Kidney glomerular epithelial cell (primary cell): ENCODE results near the gene GPSM3.
"Not testable (repeated sequence)": the region's sequence is repeated elsewhere in the genome, so short reads cannot be mapped to it uniquely, and the experiment has no call there.

Source experiments
- DNase-seq: peaks from one replicate; lab custom pipeline; 2025; lab: John Stamatoyannopoulos, UW

The GPSM3 gene

GRCh38 chr6:32187009-32187709 lies 5.3 kb downstream of the GPSM3 start:
- DNase-seq: no peak

DNA sequence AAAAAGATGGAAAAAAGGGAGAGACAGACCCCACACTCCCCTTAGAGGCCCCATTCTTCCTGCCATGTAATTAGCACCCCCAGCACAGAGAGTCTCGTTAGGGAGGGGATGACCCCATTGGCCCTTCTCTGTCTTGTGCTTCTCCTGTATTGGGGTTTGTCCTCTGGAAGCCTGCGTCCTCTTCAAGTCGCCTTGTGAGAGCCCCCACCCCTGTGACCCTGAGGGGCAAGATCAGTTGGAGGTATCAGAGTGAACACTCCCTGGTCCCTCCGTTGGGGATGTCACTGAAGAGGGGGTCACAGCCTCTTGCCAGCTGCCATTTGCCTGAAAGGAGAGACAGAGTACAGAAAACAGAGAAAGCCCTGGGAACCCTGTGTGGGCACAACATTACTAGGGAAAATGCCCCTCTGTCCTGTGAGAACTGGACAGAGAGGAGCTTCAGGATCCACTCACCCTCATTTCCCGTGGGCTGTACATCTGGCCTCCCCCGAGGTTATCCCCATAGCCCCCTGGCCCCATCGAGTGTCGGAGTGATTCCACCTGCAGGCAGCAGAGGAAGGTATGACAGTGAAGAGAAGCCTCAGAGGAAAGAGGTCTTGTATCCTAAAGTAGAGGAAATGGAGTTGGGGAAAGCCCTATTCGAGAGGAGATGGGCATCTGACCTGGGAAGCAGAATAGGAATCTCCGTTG lies 6.1 kb downstream of the GPSM3 start:
- not testable (repeated sequence) for DNase-seq

GRCh38 chr6:32185681-32186131 lies 6.7 kb downstream of the GPSM3 start:
- DNase-seq: peak; percentile 79

GRCh38 chr6:32184084-32184640 lies 8.3 kb downstream of the GPSM3 start, which contains the start of gene AGER:
TSS of gene AGER (minus strand) at chr6:32184253. CDS start at chr6:32184222, 31 bp downstream.
- DNase-seq: no peak

DNA sequence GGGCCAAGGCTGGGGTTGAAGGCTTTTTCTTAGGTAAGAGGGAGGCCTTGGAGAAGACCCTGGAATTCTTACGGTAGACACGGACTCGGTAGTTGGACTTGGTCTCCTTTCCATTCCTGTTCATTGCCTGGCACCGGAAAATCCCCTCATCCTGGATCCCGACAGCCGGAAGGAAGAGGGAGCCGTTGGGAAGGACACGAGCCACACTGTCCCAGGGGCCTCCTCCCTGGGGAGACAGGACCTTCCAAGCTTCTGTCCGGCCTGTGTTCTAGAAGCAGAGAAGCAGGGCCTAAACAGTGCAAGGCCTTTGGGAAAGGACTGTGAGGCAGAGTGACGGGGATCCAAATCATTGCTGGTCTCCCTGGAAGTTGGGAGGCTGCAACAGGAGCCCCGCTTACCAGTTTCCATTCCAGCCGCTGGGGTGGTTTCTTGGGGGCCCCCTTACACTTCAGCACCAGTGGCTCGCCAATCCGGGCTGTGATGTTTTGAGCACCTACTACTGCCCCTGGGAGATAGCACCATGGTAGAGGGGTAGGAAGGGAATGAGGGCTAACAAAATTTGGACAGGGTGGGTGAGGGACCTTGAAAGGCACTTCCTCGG lies 8.9 kb downstream of the GPSM3 start:
- DNase-seq: no peak

DNA sequence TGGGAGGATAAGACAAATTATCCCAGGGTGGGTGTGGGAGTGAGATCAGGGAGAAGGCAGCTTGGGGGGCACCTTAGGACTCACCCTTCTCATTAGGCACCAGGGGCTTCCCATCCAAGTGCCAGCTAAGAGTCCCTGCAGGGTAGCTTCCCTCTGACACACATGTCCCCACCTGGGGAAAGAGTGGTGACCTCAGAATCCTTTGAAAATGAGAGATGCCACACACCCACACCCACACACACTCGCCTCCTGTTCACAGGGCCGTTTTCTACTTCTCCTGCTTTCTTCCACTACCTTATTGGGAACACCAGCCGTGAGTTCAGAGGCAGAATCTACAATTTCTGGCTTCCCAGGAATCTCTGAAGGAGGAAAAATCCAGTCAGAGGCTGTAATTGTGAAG lies 9.4 kb downstream of the GPSM3 start:
- no peak for DNase-seq

GRCh38 chr6:32182555-32182981 lies 9.9 kb downstream of the GPSM3 start:
- no peak for DNase-seq

DNA sequence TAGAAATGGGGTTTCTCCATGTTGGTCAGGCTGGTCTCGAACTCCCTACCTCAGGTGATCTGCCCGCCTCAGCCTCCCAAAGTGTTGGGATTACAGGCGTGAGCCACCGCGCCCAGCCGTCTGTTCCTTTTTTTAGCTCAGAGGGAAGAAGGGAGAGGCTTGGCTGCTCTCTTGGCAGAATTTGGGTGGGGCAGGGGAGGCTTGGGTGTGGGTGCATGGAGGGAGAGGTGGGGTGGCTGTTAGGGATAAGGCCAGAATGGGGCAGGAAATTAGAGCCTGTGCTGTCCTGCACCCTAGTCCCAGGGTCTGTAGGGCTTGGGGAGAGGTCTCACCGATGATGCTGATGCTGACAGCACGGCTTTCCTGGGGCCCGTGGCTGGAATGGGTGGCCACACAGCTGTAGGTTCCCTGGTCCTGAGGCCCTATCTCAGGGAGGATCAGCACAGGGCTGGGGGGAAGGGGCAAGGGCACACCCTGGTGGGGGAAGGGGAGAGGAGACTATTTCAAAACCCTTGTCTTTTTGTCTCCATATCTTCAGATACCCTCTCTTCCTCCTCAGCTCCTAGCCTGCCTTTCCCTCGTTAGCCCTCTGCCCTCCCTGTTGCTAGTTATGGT lies 10.4 kb downstream of the GPSM3 start:
- DNase-seq: no peak

GRCh38 chr6:32181148-32181702 lies 11.2 kb downstream of the GPSM3 start:
- no peak for DNase-seq

DNA sequence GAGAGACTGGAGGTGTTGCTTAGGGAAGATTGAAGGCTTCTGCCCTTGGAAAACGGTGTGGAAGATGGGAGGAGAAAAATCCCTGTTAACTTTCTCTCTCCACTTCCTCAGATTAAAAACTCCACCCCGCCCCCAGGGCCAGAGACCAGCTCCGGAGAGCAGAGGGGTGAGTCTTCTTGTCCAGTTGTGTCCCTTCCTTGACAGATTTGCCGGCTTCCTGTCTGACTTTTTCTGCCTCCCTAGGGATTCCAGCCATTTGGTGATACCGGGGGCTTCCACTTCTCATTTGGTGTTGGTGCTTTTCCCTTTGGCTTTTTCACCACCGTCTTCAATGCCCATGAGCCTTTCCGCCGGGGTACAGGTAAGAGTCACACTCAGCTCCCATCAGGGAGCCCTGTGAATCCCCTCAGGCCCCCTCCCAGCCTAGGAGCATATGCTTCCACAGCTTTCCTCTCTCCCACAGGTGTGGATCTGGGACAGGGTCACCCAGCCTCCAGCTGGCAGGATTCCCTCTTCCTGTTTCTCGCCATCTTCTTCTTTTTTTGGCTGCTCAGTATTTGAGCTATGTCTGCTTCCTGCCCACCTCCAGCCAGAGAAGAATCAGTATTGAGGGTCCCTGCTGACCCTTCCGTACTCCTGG lies 12.6 kb downstream of the GPSM3 start:
- no peak for DNase-seq

GRCh38 chr6:32178547-32179440 lies 13.6 kb downstream of the GPSM3 start:
- no peak for DNase-seq

DNA sequence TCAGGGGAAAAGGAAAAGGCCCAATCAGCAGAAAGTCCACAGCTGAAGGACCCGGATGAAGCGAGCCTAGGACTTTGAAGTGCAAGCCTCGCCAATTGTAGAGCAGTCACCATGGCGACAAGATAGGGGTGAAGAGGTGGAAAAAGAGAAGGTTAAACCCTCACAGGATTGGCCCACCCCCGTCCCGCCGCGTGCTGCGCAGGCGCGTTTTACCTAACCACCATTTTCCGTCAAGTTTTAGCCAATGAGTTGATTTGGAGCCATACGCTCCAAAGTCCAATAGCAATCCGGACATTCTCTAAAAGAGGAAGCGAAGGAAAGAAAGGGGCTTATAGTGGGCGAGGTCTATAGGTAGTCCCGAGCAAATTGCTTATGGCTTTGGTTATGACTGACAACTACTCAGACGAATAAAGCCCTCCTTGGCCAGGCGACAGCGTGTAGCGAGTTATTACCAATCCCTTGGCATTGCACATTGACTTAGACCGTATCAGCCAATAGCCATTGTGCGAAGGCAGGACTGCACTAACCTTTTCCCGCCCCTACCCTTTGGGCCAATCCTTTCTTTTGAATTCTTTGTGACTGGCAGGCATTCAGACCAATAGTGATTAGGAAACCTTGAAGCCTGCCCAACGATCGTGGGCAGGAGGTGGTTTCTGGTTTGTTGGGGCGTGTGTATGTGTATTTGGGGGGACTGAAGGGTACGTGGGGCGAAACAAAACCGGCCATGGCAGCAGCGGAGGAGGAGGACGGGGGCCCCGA lies 14.5 kb downstream of the GPSM3 start, which contains the start of gene RNF5:
TSS of gene RNF5 (plus strand) at position 618 of the 759 bp plus-strand sequence. CDS start at position 725, 107 bp downstream.
- DNase-seq: peak; percentile 100

DNA sequence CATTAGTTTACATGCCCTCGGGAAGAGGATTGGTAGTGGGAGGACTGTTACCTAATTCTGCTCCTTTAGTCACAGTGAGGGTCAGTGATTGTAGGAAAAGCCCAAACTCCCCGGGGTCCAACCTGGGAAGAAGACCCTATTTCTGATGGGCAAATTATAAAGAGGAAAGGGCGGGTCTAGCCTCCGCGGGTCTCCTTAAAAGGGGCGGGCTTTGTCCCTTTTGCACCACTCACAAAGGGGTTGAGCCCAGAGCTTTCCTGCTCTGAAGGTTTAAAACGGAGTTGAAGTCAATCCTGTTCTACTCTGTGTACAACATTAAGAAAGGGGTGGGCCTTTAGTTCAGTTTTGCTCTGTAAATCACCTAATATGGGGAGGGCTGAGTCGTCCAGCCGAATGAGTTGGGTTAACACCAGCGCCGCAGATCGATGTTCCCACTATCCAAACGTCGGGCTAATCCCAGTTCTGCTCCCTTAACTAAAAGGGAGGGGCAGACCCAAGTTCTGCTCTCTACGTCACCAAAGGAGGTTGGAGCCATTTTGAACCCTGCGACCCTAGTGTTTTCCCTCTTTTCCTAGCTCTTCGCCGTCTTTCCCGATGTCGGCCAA lies 15.2 kb downstream of the GPSM3 start:
- DNase-seq: no peak

DNA sequence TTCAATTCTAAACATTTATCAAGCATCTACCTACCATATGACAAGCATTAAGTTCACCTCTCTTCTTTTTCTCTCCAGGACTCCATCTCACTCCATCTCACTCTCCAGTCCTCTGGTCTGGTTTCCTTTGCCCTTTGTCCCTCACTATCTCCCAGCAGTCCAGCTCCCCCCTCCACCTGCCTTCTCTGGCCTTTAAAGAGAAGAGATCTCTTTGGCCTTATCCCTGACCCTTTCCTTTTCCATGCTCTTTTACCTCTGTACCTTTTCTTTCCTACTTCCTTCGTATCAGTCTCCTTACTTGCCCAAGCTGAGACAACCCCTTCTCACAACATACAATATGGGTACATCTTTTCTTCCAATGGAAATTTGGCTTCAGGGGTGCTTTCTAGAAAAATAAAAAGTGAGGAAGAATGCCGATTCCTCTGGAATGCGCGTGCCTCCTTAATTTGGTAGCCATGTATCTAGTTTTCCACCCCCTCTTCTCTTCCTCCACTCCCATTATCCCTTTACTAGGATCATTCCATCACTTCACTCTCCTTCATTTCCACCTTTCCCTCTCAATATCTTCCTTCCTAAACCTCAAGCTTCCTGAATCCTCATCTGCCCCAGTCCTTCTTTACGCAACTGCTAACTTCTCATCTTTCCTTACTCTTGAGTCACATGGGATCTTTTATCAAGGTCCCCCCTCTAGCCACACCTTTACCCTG lies 15.8 kb downstream of the GPSM3 start:
- peak; percentile 25 for DNase-seq

DNA sequence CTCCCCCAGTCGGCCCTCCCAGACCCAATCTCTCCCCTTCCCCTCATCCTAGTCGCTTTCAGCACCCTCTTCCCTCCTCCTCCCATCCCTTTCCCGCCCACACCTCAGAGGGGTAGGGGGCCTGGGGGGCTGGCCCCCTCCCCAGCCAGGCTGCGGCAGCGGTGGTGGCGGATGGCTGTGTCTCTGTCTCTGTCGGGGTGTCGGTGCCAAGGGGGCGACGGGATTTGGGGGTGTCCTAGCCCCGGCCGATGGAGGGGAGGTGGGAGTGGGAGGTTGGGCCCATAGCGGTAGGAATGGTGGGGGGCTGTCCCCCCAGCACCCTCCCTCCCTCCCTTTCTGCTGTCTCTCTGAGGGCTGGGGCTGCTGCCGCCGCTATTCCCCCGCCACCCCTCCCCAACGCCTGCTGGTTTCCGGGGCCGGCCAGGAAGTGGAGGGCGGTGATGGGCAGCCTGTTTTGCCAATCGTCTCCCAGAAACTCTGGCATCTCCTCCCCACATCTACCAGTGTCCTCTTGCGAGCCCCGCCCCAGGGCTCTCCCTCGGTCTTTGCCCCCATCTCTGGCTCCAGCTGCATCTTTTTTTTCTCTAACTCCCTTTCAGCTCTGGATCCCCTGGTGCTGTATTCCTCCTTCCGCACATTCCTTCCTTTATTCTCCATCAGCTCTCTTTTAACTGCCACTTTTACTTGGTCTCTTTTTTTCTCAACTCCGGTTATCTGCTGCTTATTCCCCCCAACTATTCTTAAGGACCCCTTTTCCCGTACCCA lies 16.6 kb downstream of the GPSM3 start, which contains the start of gene AGPAT1:
TSS of gene AGPAT1 (minus strand) at position 374 of the 765 bp plus-strand sequence. CDS start 4,588 bp downstream, outside the sequence.
- DNase-seq: peak; percentile 95

DNA sequence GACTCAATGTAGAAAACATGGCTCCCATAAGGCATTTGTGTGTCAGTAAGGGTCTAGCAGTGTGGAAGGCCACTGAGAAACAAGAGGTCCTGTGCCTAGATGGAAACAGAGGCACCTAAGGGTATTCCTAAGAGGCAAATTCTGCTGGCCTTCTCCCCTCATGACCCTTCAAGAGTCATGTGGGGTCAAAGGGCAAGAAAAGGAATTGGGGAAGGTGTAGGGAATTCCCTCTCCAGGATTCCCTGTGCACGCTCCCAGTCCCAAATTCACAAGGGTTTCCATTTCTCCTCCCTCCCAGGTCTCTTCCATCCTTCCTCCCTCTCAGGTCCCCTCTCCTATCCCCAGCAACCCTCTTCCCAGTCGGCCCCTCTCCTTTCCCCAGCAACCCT lies 17.1 kb downstream of the GPSM3 start:
- DNase-seq: no peak

DNA sequence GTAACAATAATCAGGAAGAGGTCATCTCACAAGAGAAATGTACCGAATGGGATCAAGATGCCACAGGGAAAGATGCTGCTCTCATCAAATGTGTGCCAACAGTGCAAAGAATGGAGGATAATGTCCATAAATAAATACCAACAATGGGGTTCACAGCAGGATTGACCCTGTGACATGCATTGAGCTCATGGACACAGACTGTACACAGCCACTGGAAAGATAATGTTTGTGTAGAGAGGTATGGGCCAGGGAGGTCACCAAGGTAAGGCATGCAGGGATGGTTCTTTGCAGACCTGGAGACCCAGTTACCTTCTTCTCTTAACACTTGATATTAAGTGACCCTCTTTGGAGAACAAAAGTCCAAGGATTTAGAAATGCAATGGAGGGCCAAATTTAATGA lies 18.0 kb downstream of the GPSM3 start:
- no peak for DNase-seq
